Ammon's horn (tissue), 1 donor: ENCODE measurements around the gene PTPRN2.

Experiments used
- DNase-seq: peaks from one replicate; pipeline ENCODE4 v3.0.0-alpha.2; 2016; ENCODE audit warnings: low spot score

The PTPRN2 gene

DNA sequence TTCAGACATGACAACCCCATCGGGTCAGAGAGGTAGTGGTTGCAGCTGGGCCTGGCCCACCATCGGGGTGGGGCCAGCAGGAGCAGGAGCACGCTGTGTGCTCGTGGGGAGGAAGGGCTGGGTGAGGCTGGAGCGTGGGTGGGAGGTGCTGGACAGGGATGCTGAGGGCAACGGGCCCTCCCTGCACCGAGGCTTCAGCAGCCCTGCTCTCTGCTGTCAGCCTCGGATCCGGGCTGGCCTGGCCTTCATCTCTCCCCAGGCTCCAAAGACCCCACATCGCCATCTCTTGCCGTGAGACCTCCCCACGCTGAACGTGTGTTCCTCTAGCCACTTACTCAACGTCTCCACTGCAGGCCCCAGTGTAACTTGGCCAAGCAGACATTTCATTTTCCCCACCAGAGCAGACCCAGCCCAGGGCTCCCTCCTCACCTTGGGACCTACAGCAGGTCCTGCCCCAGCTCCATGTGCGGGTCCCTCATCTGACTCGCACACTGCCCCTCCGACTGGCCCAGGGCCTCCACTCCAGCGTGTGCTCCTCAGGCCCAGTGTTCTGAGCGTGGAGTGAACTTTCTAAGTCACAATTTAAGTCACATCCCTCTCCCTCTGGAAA, 788.4 kb downstream of the PTPRN2 start:
- DNase-seq: no peak

DNA sequence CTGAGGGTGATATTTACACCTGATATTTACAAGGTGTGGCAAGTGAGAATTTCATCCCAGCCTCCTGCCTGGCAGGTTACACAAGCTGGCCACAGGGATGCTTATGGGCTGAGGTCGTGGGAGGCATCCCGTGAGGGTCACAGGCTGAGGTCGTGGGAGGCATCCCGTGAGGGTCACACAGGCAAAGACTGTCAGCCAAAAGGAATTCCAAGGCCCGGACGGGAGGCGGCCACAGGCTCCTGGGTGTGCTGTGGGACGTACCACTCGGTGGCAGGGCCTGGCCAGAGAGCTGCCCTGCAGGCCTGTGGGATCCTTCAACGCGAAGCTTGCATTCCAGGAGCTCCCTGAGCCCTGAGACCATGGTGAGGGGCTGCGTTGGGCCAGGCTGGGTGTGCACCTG, 790.3 kb downstream of the PTPRN2 start:
- no peak for DNase-seq

DNA sequence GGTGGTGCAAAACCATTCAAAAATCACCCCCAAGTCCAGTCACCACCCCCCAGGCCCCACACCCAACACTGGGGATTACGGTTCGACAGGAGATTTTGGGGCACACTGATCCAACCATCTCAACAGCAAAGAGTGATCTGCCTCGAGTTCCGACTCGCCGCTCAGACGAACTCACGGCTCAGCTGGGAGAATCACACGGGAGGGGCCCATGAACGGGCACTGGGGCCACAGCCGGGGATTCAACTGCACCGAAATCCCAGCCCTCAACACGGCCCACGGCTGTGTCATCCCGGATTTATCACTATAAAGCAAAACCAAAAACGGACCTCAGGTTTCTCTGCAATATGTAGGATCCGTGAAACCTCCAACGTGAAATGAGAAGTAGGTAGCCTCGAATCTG, 790.8 kb downstream of the PTPRN2 start:
- no peak for DNase-seq

DNA sequence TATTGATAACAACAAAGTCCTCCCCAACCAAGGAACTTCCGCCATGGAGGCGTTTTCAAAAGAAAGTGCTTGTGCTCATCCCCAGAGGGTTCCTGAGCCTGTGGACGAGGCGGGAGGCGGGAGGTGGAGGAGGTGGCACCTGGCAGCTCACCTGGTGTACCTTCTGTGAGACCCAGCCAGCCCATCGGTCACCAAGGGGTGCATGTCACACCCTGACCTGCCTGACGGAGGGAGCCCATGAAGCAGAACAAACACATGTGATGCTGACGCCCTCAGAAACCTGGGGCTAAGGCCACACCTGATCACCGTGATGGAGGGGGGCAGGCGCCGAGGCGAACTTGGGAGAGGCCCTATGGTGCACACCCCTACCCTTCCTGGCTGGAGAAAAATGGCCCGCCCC, 792.0 kb downstream of the PTPRN2 start:
- no peak for DNase-seq

DNA sequence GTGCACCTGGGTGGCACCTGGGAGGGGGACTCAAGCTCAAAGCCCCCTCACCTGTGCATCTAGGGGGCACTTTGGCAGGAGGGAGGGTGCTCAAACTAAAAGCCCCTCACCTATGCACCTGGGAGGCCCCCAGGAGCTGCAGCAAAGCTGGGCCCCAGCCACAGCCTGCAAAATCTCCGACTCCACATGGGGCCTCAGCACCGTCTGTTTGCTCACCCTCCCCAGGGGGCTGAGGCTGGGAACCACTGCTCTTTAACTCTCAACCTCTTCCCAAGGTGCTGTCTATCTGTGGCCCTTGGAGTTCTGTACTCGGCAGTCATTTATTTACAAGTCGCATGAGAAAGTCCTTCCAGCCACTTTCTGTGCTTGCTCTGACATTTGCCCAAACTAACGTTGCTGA, 792.4 kb downstream of the PTPRN2 start:
- no peak for DNase-seq

DNA sequence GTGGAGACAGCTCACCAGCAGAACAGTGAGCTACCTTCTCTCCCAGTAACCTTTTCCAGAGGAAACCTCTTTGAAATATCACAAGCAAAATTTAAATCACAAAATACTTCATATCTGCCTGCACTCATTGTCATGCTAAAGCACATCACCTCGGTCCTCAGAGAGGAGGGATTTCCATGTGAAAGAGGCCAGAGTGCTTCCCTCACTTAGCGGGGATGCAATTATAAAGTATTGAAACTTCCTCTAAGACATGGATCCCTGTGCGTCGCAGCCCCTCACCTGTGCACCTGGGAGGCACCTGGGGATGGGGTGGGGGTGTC, 792.9 kb downstream of the PTPRN2 start:
- DNase-seq: no peak

DNA sequence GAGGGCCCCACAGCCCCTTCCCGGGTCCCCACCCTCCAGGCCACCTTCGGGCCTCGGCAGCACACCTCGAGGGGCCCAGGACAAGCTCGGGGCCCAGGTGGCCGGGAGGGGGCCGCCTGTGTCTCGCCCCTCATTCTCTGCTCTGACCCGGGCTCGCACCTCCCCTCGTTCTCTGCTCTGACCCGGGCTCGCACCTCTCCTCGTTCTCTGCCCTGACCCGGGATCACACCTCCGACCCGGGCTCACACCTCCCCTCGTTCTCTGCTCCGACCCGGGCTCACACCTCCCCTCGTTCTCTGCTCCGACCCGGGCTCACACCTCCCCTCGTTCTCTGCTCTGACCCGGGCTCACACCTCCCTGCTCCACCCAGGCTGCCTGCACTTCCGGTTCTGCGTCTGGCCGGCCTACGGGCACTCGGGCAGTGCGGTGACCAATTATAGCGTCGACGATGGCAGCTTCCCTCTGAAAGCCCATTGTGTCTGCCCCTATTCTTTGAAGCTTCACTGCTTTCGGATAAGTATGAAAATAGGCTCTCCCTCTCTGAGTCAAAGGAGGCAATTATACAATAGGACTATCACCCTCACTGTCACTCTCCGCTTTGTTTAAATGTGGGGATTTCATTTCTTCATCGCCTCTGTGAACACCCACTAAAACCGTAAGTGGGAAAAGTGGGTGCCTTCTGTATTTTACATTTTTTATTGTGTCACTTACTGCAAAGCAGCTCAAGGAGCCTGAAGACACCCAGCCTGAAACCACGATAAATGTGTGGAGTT, 793.5 kb downstream of the PTPRN2 start:
- DNase-seq: no peak

DNA sequence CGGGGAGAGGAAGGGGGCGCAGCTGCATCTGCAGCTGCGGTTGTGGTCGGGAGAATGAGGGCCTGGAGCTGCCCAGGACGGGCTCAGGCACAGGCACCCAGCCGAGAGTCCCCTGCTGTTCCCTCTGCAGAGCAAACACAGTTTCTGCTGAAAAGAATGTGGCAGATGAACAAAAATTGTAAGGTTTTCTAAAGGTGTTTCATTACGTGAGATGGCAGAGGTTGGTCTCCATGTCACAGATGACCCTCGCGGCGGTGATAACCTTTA, 794.6 kb downstream of the PTPRN2 start:
- no peak for DNase-seq

DNA sequence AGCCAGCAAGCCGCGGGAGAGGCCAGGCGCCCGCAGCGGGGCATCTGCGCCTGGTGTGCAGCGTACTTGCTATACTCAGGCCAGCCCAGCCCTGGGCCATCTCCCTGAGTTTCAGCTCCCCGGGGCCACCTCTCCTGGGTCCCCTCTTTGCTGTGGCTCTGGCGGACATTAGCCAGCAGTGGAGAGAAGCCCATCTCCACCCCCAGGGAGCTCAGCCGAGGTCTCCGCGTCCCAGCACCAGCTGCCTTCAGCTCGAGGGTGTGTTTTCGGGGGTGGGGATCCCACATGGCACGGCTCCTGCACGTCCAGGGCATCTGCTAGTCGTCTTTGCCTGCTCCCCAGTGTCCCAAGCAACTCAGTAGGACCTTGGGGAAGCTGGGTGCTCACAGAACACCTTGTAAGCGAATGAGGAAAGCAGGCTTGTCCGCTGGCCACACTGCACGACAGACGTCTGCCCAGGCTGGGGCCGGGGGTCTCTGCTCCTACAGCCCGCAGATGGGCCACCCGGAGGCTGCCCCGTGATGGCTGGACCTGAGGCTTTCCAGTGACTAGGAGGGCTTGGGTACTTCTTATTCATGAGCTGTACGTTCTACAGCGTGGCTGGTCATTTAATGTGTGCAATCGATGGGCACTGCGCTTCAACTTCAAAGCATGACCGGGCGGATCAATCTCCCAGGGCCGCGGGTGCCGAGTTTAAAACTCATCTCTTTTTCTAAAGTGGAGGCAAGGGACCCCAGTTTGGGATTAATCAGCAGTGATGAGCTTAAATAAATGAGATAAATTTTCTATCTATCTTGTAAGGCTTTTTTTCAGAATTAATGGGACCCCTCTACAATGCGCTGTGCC, 795.2 kb downstream of the PTPRN2 start:
- no peak for DNase-seq

DNA sequence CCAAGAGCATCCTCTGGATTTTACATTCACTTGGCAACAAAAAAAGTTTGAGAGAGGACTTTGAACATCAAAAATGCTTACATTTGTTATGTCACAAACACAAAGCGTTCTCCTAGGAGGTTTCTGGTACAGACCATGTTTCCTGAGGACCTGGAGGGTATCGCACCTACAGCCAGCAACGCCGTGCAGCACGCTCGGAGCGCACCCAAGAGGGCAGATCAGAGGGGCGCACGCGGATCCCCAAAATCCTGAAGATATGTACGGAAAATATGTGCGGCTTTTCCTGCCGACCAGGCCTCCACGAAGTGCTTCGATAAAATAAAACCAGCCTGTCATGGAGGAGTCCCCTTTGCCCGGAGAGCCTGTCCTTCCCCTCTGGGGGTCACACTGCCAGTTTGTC, 796.0 kb downstream of the PTPRN2 start:
- no peak for DNase-seq

DNA sequence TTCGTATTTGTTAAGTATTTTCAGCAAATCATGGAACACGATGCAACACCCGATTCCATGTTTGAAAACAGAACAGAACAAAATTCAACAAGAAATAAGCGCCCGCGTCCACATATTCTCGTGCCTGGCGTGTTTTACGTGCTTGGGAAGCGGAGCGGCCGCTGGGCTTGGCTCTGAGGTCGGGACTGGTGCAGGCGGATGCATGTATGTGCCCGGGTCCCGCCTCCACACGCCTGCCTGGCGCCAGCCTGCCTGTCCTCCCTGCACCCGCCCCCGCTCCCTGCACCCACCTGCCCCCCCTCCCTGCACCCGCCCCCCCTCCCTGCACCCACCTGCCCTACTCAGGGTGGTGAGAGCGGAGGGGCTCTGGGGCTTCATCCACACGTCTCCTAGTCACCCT, 796.4 kb downstream of the PTPRN2 start:
- DNase-seq: no peak

DNA sequence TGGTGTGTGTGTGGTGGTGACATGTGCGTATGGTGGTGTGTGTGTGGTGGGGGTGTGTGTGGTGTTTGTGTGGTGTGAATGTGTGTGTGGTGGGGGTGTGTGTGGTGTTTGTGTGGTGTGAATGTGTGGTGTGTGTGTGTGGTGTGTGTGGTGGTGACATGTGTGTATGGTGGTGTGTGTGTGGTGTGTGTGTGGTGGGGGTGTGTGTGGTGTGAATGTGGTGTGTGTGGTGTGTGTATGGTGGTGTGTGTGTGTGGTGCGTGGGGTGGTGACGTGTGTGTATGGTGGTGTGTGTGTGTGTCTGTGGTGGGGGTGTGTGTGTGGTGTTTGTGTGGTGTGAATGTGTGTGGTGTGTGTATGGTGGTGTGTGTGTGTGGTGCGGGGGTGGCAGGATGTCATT, 797.7 kb downstream of the PTPRN2 start:
- no peak for DNase-seq

DNA sequence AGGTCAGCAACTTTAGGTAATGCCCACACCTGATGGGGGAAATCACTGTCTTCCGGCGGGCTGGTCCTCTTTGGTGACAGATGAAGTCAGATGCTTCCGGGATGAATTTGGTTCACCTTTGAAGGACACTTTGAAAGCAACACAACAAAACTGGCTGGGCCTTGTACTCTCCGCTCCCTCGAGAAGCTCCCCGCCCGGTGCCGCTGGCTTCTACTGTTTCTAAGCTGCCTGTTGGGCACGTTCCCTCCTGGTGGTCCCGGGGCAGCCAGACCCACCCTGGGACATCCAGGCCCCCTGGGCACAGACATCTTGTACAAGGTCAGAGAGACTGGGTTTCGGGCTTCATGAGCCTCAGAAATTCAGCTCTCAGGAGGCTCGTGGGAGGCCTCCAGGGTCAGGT, 798.5 kb downstream of the PTPRN2 start:
- DNase-seq: no peak

DNA sequence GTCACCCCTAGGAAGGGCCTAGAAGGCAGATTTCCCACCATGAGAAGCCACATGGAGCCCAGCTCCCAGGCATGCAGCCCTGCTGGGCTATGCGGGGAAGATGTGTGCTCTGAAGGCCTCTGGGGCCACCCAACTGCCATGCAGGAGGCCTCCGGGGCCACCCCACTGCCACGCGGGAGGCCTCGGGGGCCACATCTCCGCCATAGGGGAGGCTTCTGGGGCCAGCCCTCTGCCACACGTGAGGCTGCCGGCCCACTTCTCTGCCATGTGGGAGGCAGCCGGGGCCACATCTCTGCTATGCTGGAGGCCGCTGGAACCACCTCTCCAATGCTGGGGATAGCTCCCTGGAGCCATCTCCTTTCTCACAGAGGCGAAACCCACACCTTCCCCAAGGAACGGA, 799.0 kb downstream of the PTPRN2 start:
- DNase-seq: no peak

DNA sequence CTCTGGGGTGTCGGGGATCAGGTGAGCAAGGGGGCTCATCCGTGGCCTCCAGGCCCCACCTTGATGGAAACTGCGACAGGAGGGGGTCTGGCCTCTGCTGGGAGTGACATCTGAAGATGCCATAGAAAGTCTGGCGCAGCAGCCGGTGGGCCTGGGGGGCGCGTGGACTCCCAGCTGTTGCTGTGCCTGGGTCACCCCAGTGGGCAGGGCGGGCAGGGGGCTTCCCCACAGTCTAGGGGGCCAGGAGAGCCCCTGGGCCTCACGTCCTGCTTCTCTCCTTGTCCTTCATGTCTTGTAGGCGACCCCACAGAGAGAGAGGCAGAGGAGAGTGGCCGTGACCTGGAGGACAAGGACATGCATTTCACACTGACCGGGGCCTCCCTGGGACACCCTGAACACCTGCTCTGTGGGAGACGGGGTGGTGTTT, 800.3 kb downstream of the PTPRN2 start:
- DNase-seq: no peak

DNA sequence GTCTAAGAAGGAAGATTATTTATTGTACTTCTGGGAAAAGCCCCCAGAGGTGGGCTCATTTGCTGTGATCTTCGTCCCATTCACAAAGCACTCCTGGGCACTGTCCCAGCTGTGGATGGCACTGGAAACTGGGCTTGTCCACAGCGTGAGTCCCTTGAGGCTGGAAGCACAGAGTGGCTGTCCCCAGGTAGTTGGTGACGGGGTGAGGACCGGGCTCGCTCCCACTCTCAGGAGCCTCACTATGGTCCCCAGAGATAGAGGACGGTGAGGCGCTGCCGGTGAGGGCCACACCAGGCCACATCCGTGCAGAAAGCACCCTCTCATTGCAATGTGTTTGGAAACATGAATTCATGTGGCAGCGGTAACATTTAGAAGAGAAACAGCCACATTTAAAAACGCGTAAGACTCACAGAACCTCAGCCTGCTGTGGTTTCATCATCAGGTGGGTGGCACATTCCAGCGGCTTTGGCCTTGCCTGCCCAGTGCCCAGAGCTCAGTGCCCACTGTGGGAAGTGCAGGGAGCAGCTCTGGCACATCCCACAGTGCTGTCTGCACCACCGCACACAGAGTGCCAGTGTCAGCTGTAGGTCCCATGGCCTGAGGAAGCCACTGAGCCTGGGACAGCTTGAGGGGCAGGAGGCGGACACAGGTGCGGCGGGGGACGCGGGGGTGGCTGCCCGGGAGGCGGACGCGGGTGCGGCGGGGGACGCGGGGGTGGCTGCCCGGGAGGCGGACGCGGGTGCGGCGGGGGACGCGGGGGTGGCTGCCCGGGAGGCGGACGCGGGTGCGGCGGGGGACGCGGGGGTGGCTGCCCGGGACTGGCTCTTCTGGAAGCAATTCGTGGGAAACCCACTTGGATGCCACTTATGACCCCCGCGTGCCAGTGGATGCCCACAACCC, 801.0 kb downstream of the PTPRN2 start:
- no peak for DNase-seq

DNA sequence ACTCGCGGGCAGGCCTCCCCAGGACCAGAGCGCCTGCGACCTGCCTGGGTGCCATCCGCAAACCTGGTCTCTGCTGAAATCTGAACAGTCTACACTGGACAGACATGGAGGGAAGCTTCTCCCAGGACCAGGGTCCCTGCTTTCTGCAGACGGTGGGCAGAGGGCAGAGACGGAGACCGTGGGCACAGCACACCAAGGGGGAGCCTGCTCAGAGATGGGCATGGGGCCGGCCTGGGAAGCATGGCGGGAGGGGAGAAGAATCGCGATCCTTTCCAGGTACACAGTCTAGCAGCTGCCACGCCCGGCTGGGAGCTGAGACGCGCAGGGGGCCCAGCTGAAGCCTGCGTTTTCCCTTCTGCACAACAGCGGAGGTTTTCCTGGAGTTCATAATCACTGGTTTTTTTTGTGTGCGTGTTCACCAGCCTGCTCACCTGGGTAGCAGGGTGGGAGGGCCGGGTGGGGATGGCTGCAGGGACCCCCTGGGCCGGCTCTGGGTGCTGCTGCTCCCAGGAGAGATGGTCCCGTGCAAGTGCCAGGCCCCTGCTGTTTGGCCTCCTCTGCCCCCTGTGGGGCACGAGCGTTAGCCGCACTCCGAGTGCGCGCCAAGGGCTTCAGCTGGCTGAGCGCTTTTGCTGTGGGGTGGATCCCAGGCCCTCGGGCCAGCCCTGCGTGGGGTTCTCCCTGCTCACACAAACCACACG, 802.0 kb downstream of the PTPRN2 start:
- no peak for DNase-seq

DNA sequence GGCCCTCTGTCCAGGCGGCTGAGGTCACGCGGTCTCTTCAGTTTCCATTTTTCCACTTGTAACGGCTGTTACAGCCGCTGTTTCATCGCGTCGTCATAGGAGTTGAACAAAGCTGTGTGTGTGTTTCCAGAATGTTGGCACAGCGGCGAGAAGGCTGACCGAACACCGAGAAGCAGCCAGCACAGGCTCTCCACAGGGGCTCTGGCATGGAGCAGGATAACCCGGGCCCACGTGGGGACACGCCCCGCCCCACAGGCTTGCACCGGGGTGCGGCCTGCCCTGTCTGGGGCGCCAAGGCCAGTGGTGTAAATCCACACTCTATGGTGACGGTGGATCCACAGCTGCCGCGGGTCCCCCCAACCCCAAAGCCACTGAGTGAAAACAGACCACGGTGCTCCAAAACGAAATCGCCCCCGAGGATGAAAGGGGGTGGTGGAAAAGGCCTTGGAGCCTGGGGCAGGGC, 802.6 kb downstream of the PTPRN2 start:
- peak; percentile 76 for DNase-seq

DNA sequence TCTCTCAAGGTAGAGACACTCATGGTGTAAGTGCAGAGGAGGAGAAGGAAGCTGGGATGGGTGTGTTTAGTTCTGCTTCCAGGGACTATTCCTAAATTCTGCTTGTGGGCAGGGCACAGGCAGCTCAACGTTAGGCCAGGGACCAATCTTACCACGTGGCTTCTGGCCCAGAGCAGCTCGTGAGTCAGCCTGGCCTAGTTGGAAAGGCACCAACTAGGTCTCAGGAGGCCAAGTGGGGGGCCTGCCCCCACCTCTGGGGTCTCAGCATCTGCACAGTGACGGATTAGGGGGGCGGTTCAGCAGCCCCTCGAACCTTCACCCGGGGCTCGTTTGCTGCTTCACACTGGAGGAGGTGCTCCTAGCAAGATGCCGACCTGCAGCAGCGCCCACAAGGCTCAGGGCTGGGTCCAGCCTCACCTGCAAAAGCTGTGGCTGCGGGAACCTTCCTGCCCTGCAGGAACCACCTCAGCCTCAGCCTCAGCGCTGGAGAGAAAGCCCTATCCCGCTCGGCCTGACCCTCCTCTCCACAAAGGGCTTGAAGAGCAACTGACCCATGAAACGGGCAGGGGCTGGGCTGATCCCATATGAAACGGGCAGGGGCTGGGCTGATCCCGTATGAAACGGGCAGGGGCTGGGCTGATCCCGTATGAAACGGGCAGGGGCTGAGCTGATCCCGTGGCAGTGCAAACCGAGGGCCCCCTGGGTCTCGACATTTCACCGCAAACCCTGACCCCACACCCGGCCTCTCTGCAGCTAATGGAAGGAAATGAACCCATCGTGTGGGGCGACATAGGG, 803.4 kb downstream of the PTPRN2 start:
- no peak for DNase-seq

DNA sequence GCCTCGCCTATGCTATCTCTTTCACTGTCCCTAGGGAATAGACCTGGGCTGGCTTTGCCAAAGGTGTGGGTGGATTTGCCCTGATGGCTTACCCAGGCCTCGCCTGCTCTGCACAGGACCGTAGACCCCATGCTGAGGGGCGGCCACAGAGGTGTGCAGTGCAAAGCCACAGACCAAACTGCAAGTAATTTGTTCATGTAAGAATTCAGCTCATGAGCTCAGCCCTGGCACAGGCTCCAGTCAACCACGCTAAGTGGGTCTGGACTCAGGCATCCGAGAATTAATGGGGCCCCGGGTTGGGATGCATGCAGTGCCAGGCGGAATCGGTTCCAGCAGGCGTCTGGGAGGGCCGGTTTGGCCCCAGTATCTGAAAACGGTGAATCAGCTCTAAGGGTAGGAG, 805.6 kb downstream of the PTPRN2 start:
- DNase-seq: peak; percentile 53

DNA sequence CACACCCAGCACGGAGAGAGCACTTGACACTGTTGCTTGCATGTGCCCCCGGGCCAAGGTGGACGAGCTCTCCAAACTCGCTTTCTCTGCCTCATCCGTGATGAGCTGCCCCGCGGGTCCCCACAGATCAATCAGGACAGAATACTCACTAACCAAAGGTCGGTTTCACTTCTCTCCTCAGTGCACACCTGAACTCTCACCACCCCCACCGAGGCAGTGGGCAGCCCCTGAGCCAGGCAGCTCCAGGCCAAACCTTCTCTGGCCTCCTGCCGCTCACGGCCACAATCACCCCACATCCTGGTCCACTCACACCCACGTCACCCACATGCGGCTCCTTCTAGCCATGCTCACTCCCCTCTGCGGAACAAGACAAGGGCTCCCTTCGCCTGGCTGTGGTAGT, 806.9 kb downstream of the PTPRN2 start:
- no peak for DNase-seq
